Measurements from ENCODE around the gene PRTFDC1.

PRTFDC1 gene

DNA sequence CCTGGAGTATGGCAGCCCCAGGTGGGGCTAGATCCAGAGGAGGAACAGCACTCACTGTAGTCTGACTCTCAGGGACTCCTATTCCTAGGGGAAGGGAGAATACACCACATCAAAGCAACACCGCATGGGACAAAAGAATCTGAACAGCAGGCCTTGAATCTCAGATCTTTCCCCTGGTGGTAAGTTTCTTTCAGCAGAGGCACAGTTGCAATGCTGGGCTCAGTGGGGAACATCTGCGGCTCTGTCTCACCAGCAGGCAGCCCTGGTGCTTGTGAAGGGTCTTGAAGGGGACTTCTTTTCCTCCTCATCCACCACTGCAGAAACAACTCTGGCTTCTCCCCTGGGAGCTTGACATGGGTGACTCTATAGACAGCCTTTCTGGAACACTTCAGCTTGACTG is 117.5 kb downstream of the PRTFDC1 start:
- no peak for FAIRE-seq

DNA sequence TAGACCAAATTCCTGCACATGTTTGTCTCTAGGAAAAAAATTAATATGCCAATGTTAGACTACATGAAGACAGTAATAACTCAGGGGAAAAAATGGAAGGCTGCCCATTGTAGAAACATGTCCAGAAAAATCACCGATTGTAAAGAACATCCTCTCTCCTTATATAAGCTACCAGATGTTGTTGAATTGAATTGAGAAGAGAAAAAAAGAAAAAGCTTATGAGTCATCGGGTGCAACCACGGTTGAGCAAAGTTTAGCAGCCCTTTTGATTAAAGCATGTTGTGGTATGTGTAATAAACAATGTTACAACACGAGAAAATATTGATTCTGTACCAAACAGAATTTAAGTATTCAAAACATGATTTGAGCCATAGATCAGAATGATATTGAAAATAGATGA is 126.4 kb downstream of the PRTFDC1 start:
- FAIRE-seq, result no peak

DNA sequence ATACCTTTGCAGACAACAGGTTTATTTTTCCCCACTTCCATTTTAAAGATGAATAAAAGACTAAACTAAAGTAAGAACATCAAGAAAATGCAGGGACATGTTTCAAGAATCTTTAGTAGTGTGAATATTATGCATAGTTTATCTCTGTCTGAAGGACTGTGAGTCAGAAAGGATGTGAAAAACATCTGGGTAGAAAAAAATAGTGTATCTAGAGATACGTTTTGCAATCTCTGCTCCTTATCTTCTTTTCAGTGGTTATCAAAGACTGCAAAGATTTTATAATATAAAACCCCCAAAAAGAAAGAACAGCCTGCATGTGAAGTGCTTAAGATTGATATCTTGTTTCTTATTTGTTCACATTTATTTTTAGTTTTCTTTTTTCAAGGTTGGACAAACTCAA is 126.9 kb downstream of the PRTFDC1 start:
- no peak for FAIRE-seq

DNA sequence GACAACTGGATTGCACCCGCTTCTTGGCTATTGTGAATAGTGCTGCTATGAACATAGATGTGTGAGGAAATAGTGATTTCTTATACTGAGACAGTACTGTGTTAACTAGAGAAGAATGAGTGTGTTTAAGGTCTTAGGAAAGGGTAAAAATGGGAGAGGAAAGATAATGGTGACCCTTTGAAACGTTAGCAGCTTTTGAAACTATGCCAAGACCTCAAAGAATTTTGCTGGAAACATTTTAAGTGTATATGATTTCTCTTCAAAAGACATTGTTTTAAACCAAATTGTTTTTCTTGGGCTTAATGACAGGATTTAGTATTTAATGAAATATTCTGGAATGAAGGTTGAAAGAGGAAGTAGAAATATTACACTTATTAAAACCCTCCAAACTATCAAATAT is 127.9 kb downstream of the PRTFDC1 start:
- FAIRE-seq, result no peak

GRCh38 chr10:24824124-24824523 is 128.3 kb downstream of the PRTFDC1 start:
- FAIRE-seq, result no peak

DNA sequence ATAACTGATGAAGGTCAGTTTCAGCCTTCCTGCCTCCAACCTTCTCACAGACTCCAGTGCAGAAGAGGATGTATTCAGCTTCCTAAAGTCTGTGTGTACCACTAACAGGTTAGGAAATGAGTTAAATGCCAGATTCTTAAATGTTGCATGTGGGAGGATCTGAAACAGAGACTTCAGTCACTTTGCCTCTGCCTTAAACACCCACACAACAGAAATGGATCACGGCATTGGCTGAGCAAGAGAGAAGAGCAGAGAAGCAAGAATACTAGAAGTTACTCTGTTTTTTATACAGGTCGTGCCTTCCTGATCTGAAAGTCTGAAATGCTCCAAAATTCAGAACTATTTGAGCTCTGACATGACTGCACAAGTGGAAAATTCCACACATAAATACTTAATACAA is 129.8 kb downstream of the PRTFDC1 start:
- FAIRE-seq, result no peak

DNA sequence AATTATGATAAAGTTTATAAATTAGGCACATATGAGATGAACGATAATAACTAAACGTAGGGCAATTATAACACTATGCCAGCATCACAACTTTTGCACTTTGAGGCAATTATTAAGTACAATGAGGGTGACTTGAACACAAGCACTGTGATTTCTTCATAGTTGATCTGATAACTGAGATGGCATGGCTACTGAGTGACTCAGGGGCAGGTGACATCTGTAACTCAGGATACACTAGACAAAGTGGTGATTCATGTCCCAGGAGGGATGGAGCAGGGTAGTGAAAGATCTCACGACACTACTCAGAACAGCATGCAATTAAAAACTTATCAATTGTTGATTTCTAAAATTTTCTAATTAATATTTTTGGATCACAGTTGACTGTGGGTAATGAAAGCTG is 130.4 kb downstream of the PRTFDC1 start:
- FAIRE-seq, result no peak

DNA sequence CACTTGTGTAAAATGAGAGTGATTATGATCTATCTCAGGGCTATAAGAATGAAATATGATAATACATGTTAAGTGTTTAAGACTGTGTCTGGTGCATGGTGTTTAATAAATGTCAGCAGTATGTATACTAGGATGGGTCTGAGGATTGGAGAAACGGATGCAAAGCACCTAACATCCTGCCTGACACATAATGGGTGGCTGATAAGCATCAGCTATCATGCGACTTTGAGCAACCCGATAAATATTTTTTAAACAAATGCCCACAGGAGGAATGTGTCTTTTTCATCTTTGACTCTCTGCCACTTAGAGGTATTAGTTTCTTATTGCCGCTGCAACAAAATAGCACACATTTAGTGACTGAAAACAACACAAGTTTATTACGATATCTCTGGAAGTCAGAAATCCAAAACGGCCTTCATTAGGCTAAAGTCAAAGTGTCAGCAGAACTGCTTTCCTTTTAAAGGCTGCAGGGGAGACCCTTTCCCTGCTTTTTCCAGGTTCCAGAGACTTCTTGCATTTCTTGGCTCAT is 135.5 kb downstream of the PRTFDC1 start:
- FAIRE-seq, result no peak

DNA sequence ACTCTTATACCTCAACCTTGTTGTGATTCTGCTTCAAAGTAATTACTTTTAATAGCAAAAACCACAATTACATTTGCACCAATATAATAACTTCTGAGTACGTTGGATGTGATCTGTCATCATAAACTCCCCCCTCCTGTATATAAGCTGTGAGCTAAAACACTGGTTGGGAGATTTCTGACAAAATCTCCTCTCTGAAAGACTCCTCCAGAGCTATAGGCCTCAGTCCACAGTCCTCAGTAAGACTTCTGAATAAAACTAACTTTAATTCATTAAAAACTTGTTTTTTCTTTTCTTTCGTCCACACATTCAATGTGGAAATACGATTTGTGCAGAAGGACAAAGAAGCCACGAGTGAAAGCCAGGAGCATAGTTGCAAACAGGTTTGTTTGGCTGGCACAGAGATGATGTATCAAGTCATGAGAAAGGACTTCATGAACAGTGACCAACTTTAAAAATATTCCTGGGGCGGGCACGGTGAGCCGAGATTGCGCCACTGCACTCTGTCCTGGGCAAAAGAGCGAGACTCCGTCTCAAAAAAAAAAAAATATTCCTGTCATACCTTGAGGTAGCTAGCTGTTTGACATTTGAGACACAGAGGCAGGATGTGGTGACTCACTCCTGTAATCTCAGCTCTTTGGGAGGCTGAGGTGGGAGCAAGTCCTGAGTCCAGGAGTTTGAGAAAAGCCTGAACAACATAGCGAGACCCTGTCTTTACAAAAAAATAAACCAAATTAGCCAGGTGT is 137.7 kb downstream of the PRTFDC1 start:
- FAIRE-seq, result no peak

DNA sequence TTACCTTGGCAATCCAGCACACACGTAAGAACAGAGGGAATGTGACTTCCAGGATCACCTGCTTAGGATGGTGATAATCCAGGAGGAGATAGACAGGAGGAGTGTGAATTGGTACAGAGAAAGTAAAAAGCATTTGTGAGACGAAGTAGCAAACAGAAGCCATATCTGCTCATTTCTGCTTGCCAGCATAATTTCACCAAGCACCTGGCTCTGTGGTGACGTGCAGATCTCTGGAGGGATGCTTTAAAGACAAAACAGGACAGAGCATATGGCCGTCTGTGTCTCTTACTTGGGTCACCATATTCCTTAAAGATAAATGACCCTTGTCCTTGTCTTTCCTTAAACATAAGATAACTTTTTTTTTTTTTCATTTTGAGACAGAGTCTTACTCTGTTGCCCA is 138.6 kb downstream of the PRTFDC1 start:
- FAIRE-seq, result no peak

GRCh38 chr10:24806262-24806661 is 146.1 kb downstream of the PRTFDC1 start:
- FAIRE-seq, result no peak

- no peak for FAIRE-seq
Observed at GRCh38 chr10:24804956-24805355, 147.4 kb downstream of the PRTFDC1 start.

- no peak for FAIRE-seq
Observed at GRCh38 chr10:24804392-24804791, 148.0 kb downstream of the PRTFDC1 start.

GRCh38 chr10:24802378-24802777 is 150.0 kb downstream of the PRTFDC1 start:
- FAIRE-seq, result no peak

DNA sequence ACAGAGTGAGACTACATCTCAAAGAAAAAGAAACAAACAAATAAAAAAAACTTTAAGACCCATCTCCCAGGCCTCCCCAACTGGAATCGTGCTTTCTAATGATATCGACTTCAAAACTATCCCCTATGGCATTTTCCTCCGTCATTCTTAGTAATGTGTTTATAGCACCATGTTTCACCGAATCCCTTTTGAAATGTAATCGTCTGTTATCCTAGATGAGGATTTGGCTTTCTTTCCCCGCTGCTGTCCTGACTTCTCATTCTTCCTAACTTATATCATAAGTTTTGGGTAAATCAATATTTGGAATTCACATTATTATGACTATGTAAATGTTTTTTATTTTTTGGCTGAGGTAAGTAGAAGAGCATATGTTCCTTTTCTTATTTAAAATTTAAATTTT is 151.5 kb downstream of the PRTFDC1 start:
- no peak for FAIRE-seq

All from islet of Langerhans (tissue), 1 donor.